ENCODE data around the gene CCL19. TPM values are rescaled to one million over a fixed set of nuclear protein-coding genes. Genes with fewer than 3 reads are reported as not detected.

The CCL19 gene
- total RNA-seq, 1 experiment from 2014 or later = not detected

DNA sequence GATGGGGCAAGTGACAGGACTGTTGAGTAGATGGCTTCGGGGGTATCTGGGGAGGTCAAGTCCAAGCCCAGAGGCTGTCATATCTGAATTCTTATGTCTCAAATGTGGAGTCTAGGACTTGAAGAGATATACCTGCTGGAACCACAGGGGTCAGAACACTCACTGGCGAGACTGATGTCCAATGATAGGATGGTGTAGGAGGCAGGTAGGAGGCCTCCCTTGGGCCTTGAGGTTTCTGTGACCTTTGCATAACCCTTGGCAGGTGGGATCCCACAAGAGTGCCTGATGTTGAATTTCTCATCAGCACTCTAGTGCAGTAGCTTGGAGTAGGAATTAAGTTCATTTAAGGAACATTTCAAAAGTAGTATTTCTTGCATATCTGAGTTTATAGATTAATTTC lies 16.1 kb upstream of the CCL19 start:
- TF ChIP-seq, protein P1, sequence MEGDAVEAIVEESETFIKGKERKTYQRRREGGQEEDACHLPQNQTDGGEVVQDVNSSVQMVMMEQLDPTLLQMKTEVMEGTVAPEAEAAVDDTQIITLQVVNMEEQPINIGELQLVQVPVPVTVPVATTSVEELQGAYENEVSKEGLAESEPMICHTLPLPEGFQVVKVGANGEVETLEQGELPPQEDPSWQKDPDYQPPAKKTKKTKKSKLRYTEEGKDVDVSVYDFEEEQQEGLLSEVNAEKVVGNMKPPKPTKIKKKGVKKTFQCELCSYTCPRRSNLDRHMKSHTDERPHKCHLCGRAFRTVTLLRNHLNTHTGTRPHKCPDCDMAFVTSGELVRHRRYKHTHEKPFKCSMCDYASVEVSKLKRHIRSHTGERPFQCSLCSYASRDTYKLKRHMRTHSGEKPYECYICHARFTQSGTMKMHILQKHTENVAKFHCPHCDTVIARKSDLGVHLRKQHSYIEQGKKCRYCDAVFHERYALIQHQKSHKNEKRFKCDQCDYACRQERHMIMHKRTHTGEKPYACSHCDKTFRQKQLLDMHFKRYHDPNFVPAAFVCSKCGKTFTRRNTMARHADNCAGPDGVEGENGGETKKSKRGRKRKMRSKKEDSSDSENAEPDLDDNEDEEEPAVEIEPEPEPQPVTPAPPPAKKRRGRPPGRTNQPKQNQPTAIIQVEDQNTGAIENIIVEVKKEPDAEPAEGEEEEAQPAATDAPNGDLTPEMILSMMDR (conservative IDR thresholded peaks at IDR 0.05; ENCODE audit: low read depth, low read length) = no peak
- no peak for TF ChIP-seq EZH2phosphoT487 (IDR thresholded peaks at IDR 0.05; ENCODE audit: borderline replicate concordance, low read length)
- TF ChIP-seq EZH2 (IDR thresholded peaks at IDR 0.05; ENCODE audit: low read length, unreplicated experiment) = no peak
- DNase-seq (no peak), ATAC-seq (no peak)
- no peak overlapping the region for H3K27ac ChIP-seq (ENCODE audit: low read length)
- H3K27me3 ChIP-seq (ENCODE audit: low read length) = 0 out of 2 replicates have a peak, but pooled peaks cover 3% of the 10 kb centered on the region
- H2AFZ ChIP-seq (ENCODE audit: low read length) = no peak overlapping the region
- H3K79me2 ChIP-seq (ENCODE audit: low read length) = no peaks in the 10 kb centered on the region
- H3K4me2 ChIP-seq (ENCODE audit: low read length) = no peak overlapping the region
- no peaks in the 10 kb centered on the region for H3K4me1 ChIP-seq (ENCODE audit: insufficient read depth, low read length)
- ChIA-PET CTCF (no interaction called here), POLR2A (ENCODE audit: unreplicated experiment) (no interaction called here)
- intact Hi-C loops (cut with micrococcal nuclease) = no loop called here
- no peaks in the 10 kb centered on the region for H3F3A ChIP-seq (ENCODE audit: low read length, unreplicated experiment)
- no peaks in the 10 kb centered on the region for H3K36me3 ChIP-seq (ENCODE audit: low read depth, low read length)
- H3K9ac ChIP-seq (ENCODE audit: low read length) = no peak overlapping the region
- BruUV-seq (replicated peaks) = no TSS peak
- no peaks in the 10 kb centered on the region for H3K9me2 ChIP-seq (replicated peaks; ENCODE audit: low read length)
- no peaks in the 10 kb centered on the region for H4K20me1 ChIP-seq (ENCODE audit: low read length)
- H3K9me3 ChIP-seq (ENCODE audit: low read length) = no peaks in the 10 kb centered on the region
- H3K4me3 ChIP-seq (ENCODE audit: low read length) = no peak overlapping the region

DNA sequence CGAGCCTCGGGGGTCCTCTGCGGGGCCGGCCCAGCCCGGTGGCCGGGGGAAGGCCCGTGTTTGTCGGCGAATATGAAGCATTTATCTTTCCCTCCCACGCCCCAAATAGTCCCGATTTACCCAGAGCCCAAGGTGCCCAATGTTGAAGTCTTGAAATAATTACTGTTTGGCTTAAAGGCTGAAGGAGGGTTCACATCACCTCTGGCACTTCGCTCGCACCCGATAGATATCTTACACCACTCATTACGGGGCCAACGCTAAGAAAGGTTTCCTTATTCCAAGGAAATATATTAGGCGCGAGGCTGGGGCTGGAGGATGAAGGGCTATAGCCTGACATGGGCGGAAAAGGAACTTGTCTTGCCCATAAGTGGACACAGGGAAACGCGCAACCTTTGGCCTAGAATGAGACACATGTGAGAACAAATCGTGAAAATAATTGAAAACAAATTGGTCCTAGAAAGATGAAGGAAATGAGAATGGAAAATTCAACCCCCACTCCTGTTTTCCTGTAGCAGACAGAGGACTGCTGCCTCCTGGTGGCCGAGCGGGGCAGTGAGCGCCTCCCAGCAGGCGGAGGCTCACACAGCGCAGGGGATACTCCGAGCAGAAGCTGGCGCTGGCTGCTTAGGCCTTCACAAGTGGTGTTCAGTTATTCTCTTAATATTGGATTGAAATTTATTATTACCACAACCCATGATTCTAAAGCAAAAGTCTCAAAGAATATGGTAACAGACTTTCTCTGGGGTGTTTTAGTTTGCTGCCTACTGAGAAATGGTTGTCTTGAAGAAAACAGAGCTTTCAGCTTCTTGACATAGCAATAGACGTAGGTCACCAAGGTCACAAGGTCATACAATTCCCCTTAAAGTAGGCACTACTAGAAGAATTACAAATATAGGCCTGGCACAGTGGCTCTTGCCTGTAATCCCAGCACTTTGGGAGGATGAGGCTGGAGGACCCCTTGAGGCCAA lies 11.0 kb upstream of the CCL19 start:
- ATAC-seq (peak; percentile 90), DNase-seq (peak; percentile 67)
- H3K79me2 ChIP-seq (ENCODE audit: low read length) = no peaks in the 10 kb centered on the region
- POLR2A ChIA-PET (ENCODE audit: unreplicated experiment) = no interaction called here
- CTCF ChIA-PET = interaction anchor here (0.9 to 1.2 kb wide), 3 partner anchors 33 to 58 kb away, joined by 3 to 5 read pairs (median 3); partner anchors contain the start of gene GALT
- no peak overlapping the region for H3K9ac ChIP-seq (ENCODE audit: low read length)
- no peak for TF ChIP-seq EZH2phosphoT487 (IDR thresholded peaks at IDR 0.05; ENCODE audit: borderline replicate concordance, low read length)
- TF ChIP-seq EZH2 (IDR thresholded peaks at IDR 0.05; ENCODE audit: low read length, unreplicated experiment) = no peak
- TF ChIP-seq, protein P1 (conservative IDR thresholded peaks at IDR 0.05; ENCODE audit: low read depth, low read length) = peak; percentile 93
- no peaks in the 10 kb centered on the region for H3K9me2 ChIP-seq (replicated peaks; ENCODE audit: low read length)
- H3K27me3 ChIP-seq (ENCODE audit: low read length) = no peaks in the 10 kb centered on the region; the same call in 1 of the 2 replicates
- no TSS peak for BruUV-seq (replicated peaks)
- peak overlapping the region; percentile 85 for H3K4me2 ChIP-seq (ENCODE audit: low read length)
- peak overlapping the region; percentile 96 for H2AFZ ChIP-seq (ENCODE audit: low read length)
- no peak overlapping the region for H3K27ac ChIP-seq (ENCODE audit: low read length)
- H4K20me1 ChIP-seq (ENCODE audit: low read length) = no peaks in the 10 kb centered on the region
- H3K36me3 ChIP-seq (ENCODE audit: low read depth, low read length) = no peaks in the 10 kb centered on the region
- intact Hi-C loops (cut with micrococcal nuclease) = loop anchor here (1.0 to 5.0 kb wide), 2 partner anchors 27 to 45 kb away; no protein-coding TSS in a partner anchor
- H3K9me3 ChIP-seq (ENCODE audit: low read length) = no peaks in the 10 kb centered on the region
- H3K4me3 ChIP-seq (ENCODE audit: low read length) = peak overlapping the region; percentile 65
- H3K4me1 ChIP-seq (ENCODE audit: insufficient read depth, low read length) = no peaks in the 10 kb centered on the region
- H3F3A ChIP-seq (ENCODE audit: low read length, unreplicated experiment) = no peaks in the 10 kb centered on the region
